Mesendoderm (in vitro differentiated cells): ENCODE measurements around the gene WNT7A.

Experiments used
- DNase-seq: peaks from one replicate; pipeline ENCODE4 v3.0.0; 2013
- H2AK5ac ChIP-seq: 2 replicates; pipeline ENCODE4 v1.6.1; 2013; ENCODE audit warnings: low read length, inconsistent platforms
- H2BK120ac ChIP-seq: 2 replicates; pipeline ENCODE4 v1.6.1; 2013; ENCODE audit warnings: low read depth, mild to moderate bottlenecking, low read length, moderate library complexity, mixed read lengths
- H2BK15ac ChIP-seq: replicated peaks from 2 replicates; pipeline ENCODE4 v1.6.1; 2013; ENCODE audit warnings: low read depth, mild to moderate bottlenecking, moderate library complexity
- H2BK5ac ChIP-seq: 2 replicates; pipeline ENCODE4 v1.6.1; 2013; ENCODE audit warnings: low read length, inconsistent platforms
- H3K18ac ChIP-seq: 2 replicates; pipeline ENCODE4 v1.6.1; 2013; ENCODE audit warnings: mild to moderate bottlenecking, low read length, mixed read lengths
- H3K23ac ChIP-seq: one replicate; pipeline ENCODE4 v1.6.1; 2013; ENCODE audit warnings: low read length
- H3K27ac ChIP-seq: 2 replicates; pipeline ENCODE4 v1.5.1; 2013; ENCODE audit warnings: low read depth, mild to moderate bottlenecking, inconsistent platforms, low read length, moderate library complexity
- H3K27me3 ChIP-seq: 2 replicates; pipeline ENCODE4 v1.6.1; 2013; ENCODE audit warnings: low read length, control low read depth, mild to moderate bottlenecking, inconsistent platforms; ENCODE audit not compliant: insufficient read depth, poor library complexity
- H3K36me3 ChIP-seq: 2 replicates; pipeline ENCODE4 v1.6.1; 2013; ENCODE audit warnings: low read length, inconsistent platforms; ENCODE audit not compliant: control insufficient read depth, insufficient read depth
- H3K4ac ChIP-seq: one replicate; pipeline ENCODE4 v1.6.1; 2013; ENCODE audit warnings: low read depth, mild to moderate bottlenecking, low read length, moderate library complexity
- H3K4me1 ChIP-seq: 2 replicates; pipeline ENCODE4 v1.6.1; 2013; ENCODE audit warnings: low read depth, low read length, inconsistent platforms; ENCODE audit not compliant: control insufficient read depth
- H3K4me2 ChIP-seq: 2 replicates; pipeline ENCODE4 v1.6.1; 2013; ENCODE audit warnings: low read length
- H3K4me3 ChIP-seq: 2 replicates; pipeline ENCODE4 v1.5.1; 2013; ENCODE audit warnings: mild to moderate bottlenecking, low read length
- H3K56ac ChIP-seq: one replicate; pipeline ENCODE4 v1.6.1; 2013; ENCODE audit warnings: low read length
- H3K79me1 ChIP-seq: 2 replicates; pipeline ENCODE4 v1.6.1; 2013; ENCODE audit warnings: low read length, inconsistent platforms
- H3K79me2 ChIP-seq: 2 replicates; pipeline ENCODE4 v1.6.1; 2013; ENCODE audit warnings: mild to moderate bottlenecking, low read length; ENCODE audit not compliant: control insufficient read depth, insufficient read depth
- H3K9ac ChIP-seq: 2 replicates; pipeline ENCODE4 v1.6.1; 2013; ENCODE audit warnings: low read length, inconsistent platforms
- H4K5ac ChIP-seq: one replicate; pipeline ENCODE4 v1.6.1; 2013; ENCODE audit warnings: low read length
- H4K8ac ChIP-seq: one replicate; pipeline ENCODE4 v1.6.1; 2013; ENCODE audit warnings: low read depth, mild to moderate bottlenecking, control low read depth, low read length, moderate library complexity
- WGBS: extraction: QIAGEN DNeasy Blood & Tissue Kit; methylation state at CpG from one replicate; pipeline ENCODE4 v1.1.7; 2013; ENCODE audit warnings: low lambda C conversion rate, missing lambda C conversion rate; ENCODE audit not compliant: insufficient coverage; ENCODE audit errors: extremely low coverage; 5-methylcytosine and 5-hydroxymethylcytosine counted together

Gene WNT7A

DNA sequence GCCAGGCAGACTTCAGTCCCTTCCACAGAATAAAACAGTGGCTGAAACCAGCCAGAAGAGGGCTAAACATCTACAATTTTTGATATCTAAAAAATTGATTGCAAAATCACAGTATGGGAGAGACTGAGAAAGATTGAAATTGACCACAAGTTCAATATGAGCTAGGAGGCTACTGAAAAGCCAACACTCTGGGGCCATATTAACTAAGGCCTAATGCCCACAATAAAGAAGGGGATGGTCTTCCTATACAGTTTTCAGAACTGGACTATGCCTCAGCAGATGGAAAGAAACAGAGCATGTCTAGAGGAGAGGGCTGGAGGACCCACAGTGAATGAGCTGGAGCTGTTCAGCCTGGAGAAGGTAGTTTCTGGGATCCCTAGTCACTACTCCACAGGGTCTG is 53.2 kb downstream of the WNT7A start:
- Histone ChIP-seq H3K4ac (no peak overlapping the region), H4K8ac (no peak overlapping the region), H2BK15ac (no peak overlapping the region), H2AK5ac (no peak overlapping the region), H3K27ac (no peak overlapping the region), H3K79me1 (no peaks in the 10 kb centered on the region), H3K27me3 (no peaks in the 10 kb centered on the region), H3K18ac (no peak overlapping the region), H2BK120ac (no peak overlapping the region), H3K9ac (no peak overlapping the region), H2BK5ac (no peak overlapping the region), H3K4me2 (no peak overlapping the region), H3K4me3 (no peak overlapping the region), H3K79me2 (no peaks in the 10 kb centered on the region), H3K23ac (no peak overlapping the region), H3K56ac (no peak overlapping the region), H4K5ac (no peak overlapping the region), H3K36me3 (no peaks in the 10 kb centered on the region), H3K4me1 (peaks cover 2% of the 10 kb centered on the region)
- DNase-seq: no peak

- no peak overlapping the region for H3K18ac ChIP-seq
- H3K56ac ChIP-seq: no peak overlapping the region
- no CpG with 5 or more reads among the region's 10 CpGs for WGBS
- H4K8ac ChIP-seq: no peak overlapping the region
- no peak overlapping the region for H2AK5ac ChIP-seq
- H2BK15ac ChIP-seq: no peak overlapping the region
- DNase-seq: no peak
- H3K4me3 ChIP-seq: no peak overlapping the region
- H3K27ac ChIP-seq: no peak overlapping the region
- H3K23ac ChIP-seq: no peak overlapping the region
- no peaks in the 10 kb centered on the region for H3K27me3 ChIP-seq
- no peak overlapping the region for H3K9ac ChIP-seq
- H2BK120ac ChIP-seq: no peak overlapping the region
- no peak overlapping the region for H3K4ac ChIP-seq
- no peaks in the 10 kb centered on the region for H3K79me2 ChIP-seq
- no peak overlapping the region for H4K5ac ChIP-seq
- H3K79me1 ChIP-seq: no peaks in the 10 kb centered on the region
- H3K36me3 ChIP-seq: no peaks in the 10 kb centered on the region
- H2BK5ac ChIP-seq: no peak overlapping the region
- H3K4me1 ChIP-seq: peaks cover 2% of the 10 kb centered on the region
- H3K4me2 ChIP-seq: no peak overlapping the region
Observed at GRCh38 chr3:13825821-13826220, 54.0 kb downstream of the WNT7A start.

GRCh38 chr3:13825311-13825579 is 54.6 kb downstream of the WNT7A start:
- no peak overlapping the region for H2BK5ac ChIP-seq
- H3K4me1 ChIP-seq: peaks cover 2% of the 10 kb centered on the region
- H2AK5ac ChIP-seq: no peak overlapping the region
- peak; percentile 21 for DNase-seq
- no peak overlapping the region for H3K4me3 ChIP-seq
- no peak overlapping the region for H3K27ac ChIP-seq
- H2BK15ac ChIP-seq: no peak overlapping the region
- no peak overlapping the region for H3K18ac ChIP-seq
- no peaks in the 10 kb centered on the region for H3K79me2 ChIP-seq
- H4K8ac ChIP-seq: no peak overlapping the region
- WGBS: no CpG with 5 or more reads among the region's 3 CpGs
- H3K56ac ChIP-seq: no peak overlapping the region
- no peak overlapping the region for H3K4me2 ChIP-seq
- H3K4ac ChIP-seq: no peak overlapping the region
- H3K36me3 ChIP-seq: no peaks in the 10 kb centered on the region
- no peak overlapping the region for H3K9ac ChIP-seq
- no peak overlapping the region for H3K23ac ChIP-seq
- no peak overlapping the region for H2BK120ac ChIP-seq
- no peaks in the 10 kb centered on the region for H3K79me1 ChIP-seq
- H3K27me3 ChIP-seq: no peaks in the 10 kb centered on the region
- H4K5ac ChIP-seq: no peak overlapping the region

- peak; percentile 25 for DNase-seq
- peaks cover 2% of the 10 kb centered on the region for H3K4me1 ChIP-seq
Observed at GRCh38 chr3:13824521-13825310, 55.2 kb downstream of the WNT7A start.

GRCh38 chr3:13823692-13824091 is 56.2 kb downstream of the WNT7A start:
- H4K8ac ChIP-seq: no peak overlapping the region
- no peak overlapping the region for H3K27ac ChIP-seq
- H3K56ac ChIP-seq: no peak overlapping the region
- no peak overlapping the region for H2BK15ac ChIP-seq
- H3K27me3 ChIP-seq: no peaks in the 10 kb centered on the region
- no peak overlapping the region for H2BK120ac ChIP-seq
- no peak overlapping the region for H3K23ac ChIP-seq
- peaks cover 2% of the 10 kb centered on the region for H3K4me1 ChIP-seq
- WGBS: no CpG with 5 or more reads among the region's 3 CpGs
- no peak overlapping the region for H3K4ac ChIP-seq
- no peak overlapping the region for H3K9ac ChIP-seq
- H3K4me3 ChIP-seq: no peak overlapping the region
- no peak overlapping the region for H3K18ac ChIP-seq
- no peak overlapping the region for H2BK5ac ChIP-seq
- no peak for DNase-seq
- no peaks in the 10 kb centered on the region for H3K36me3 ChIP-seq
- no peak overlapping the region for H4K5ac ChIP-seq
- H3K4me2 ChIP-seq: no peak overlapping the region
- no peaks in the 10 kb centered on the region for H3K79me2 ChIP-seq
- no peak overlapping the region for H2AK5ac ChIP-seq
- H3K79me1 ChIP-seq: no peaks in the 10 kb centered on the region

More at GRCh38 chr3:13824521-13825310, 55.2 kb downstream of the WNT7A start:
- Histone ChIP-seq H3K9ac (no peak overlapping the region), H2BK120ac (no peak overlapping the region), H3K27me3 (no peaks in the 10 kb centered on the region), H3K79me2 (no peaks in the 10 kb centered on the region), H3K79me1 (no peaks in the 10 kb centered on the region), H3K27ac (no peak overlapping the region), H3K56ac (no peak overlapping the region), H4K8ac (no peak overlapping the region), H3K36me3 (no peaks in the 10 kb centered on the region), H3K18ac (no peak overlapping the region), H3K23ac (no peak overlapping the region), H3K4ac (no peak overlapping the region), H3K4me3 (no peak overlapping the region), H2BK15ac (no peak overlapping the region), H4K5ac (no peak overlapping the region), H3K4me2 (no peak overlapping the region), H2AK5ac (no peak overlapping the region), H2BK5ac (no peak overlapping the region)
- WGBS: no CpG with 5 or more reads among the region's 8 CpGs
